ENCODE data around the gene TRIM66.

TRIM66 gene

DNA sequence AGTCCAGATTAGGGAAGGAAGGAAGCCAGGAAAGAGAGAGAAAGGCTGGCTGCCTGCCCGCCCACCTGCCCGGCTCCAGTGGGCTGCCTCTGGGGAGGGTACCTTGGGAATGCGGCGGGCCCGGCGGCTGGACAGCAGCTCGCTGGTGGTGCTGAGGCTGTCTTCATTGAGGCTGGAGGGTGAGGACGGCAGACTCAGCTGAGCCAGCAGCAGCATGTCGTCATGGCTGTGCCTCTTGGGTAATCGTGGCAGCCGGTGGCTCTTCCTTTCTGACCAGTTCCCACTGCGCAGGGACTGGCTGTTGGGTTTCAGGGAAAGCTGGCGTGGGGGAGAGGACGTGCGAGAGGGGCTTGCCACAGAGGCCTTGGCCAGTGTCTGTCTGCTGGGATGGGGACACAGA, 33.0 kb upstream of the TRIM66 start:
- DNase-seq (ENCODE audit: low read depth in 3 of 3, low spot score in 1 of 3): no peak

DNA sequence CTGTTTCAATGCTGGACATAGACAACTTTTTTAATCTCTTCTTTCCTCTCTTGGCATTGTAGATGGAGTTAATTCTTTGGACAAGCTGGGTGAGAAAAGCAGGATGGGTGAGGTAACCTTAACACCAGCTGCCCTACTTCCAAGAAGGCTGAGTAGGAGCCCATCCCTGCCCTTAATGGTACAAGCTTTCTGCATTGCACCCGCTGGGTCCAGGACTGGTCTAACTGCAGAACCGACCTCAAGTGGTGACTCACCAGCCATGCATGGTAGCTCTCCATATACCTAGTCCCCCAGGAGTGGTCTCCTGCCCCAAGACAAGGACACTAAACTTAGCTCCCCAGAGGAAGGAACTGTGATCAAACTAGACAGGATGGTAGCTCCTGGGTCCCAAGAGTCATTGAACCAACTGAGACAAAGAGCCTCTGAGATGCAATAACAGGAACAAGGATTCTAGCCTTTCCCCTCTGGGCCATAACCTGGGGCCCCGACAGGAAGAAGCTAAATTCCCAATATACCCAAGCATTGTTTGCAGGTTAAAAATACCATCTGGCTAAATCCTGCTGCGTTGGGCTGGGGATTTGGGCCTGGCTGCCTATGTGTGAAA, 32.3 kb upstream of the TRIM66 start:
- DNase-seq (ENCODE audit: low read depth in 3 of 3, low spot score in 1 of 3): no peak

DNA sequence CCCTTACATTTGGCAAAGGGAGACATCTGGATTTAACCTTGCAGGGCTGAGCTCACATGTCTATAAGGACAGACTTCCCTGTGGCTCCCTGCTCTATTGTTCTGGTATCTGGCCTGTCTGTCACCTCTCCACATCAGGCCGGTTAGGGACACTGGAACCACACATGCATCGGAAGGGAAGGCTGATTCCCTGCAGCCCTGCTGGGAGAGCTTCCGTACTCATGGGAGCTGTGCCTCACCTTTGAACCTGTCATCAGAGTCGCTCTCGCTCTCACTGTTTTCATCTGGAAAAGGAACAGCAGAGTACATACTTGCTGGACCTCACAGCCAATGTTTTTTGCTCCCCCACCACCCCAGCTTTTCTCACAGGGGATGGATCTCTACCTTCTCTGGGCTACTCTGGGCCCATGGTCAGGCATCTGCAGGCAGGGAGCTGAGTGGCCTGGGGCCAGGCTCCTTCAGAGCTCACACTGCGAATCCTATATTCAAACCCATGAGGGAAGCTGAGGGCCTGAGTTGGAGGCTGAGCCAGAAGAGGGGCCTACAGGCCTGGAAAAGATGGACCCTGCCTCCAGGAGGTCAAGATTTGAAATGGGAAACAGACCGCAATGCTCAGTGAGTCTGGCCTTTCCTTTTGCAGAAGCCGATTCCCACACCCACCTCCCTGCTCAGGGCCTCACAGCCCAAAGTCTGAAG, 31.4 kb upstream of the TRIM66 start:
- no peak for DNase-seq (ENCODE audit: low read depth in 3 of 3, low spot score in 1 of 3)

DNA sequence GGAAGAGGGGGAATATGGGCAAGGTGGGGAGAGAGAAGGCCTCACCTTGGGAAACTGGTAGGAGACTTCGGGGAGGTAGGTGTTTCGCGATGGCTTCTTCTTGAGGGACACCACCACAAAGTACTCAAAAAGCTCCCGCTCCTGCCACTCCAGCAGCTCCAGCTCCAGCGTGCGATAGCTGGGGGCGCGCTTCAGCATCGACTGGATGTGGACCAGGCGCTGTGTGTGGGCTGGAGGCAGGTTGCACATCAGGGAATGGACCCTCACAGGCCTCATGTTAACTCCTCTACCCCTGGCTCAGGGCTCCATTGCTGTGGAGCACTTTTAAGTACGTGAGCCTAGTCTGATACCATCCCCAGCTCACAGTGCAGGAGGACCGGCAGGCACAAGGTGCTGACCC, 30.0 kb upstream of the TRIM66 start:
- no peak for DNase-seq (ENCODE audit: low read depth in 3 of 3, low spot score in 1 of 3)

DNA sequence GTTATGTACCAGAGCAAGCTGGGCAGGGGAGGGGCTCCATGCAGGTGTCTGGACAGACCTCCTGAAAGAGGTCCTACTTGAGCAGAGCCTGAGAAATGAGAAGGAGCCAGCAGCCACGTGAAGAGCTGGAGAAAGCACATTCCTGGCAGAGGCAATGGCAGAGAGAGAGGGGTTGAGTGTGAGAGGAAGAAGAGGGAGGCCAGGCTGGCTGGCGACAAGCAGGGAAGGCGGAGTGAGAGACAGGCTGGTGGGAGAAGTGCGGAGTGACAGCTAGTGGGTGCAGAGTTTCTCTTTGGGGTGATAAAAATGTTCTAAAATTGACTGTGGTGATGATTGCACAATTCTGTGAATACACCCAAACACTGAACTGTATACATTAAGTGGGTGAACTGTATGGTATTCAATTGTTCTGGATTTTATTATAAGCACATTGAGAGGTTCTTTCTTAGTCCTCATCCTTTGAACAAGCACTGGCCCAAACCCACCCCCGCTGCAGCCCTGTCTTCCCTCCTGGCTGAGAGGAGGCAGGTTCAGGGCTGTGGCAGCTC, 29.5 kb upstream of the TRIM66 start:
- no peak for DNase-seq (ENCODE audit: low read depth in 3 of 3, low spot score in 1 of 3)

DNA sequence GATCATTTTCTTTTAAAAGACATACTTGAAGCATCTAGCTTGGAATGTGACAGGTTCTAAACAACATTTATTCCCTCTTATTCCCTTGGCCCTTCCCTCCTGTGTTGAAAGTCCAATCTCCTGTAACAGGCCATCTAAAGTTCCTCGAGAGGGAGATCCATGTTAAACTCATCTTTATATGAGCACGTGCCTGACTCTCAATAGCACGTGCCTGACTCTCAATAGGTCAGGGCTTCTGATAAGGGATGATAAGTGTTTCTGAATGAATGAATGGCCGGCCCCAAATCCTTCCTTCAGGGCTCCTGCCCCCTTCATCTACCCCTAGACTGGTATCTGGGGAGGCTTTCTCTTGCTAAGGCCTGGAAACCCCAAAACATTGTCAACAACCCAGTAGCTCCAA, 27.3 kb upstream of the TRIM66 start:
- DNase-seq (ENCODE audit: low read depth in 3 of 3, low spot score in 1 of 3): no peak

DNA sequence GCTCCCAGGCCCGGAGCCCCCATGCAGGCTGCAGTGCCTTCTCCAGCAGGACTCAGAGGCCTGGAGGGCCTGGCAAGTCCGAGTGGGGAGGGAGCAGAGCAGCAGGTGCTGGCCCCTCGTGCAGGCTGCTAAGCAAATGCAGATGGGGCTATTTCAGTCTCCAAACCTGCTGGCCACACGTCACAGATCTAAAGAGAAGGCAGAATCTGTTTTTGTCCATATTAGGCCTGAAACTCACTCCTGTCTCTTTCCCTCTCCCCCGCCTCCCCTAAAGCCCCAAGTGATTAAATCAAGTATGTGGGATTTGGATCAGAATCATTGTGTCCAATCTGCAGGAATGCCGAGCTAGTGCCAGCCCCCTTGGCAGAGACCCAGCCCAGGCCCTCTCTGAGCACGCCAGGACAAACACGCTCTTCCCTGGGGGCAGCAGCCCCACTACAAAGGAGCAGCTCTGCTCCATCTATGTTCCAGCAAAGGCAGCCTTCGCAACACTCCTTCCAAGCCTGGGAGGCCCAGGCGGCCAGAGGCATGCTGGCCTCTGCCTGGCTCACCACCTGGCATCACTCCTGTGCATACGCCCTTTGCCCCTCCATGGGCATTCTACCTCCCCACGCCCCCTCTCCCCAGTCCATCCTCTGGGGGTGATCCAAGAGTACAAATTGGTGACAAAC, 26.7 kb upstream of the TRIM66 start:
- DNase-seq (ENCODE audit: low read depth in 3 of 3, low spot score in 1 of 3): no peak

DNA sequence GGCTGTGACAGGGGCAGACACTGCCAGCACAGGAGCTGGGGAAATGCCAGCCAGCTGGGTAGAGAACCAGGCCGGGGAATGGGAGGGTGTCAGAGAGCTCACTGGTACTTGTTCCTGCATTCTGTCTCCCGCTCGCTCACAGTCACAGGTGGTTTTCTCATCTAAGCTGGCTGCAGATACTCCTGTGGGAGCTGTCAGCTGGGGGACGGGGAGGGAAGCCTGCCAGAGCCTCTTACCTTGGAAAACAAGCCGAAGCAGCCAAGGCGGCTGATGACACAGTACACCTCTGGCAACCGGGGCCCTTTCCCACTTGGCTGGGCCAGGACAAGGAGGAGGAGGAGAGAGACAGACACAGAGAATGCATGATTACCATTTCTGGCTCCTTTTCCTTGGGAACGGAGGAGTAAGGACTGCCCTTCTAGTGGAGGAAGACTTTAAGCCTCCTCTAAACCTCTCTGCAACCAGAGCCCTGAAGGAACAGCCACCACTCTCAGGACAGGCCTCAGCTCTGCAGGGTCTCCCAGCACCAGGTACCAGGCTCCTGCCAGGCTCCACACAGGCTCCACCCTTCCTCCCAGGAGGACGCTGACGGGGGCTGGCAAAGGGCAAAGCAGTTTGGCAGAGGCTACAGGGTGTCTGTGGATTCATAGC, 25.2 kb upstream of the TRIM66 start:
- DNase-seq (ENCODE audit: low read depth in 3 of 3, low spot score in 1 of 3): no peak

DNA sequence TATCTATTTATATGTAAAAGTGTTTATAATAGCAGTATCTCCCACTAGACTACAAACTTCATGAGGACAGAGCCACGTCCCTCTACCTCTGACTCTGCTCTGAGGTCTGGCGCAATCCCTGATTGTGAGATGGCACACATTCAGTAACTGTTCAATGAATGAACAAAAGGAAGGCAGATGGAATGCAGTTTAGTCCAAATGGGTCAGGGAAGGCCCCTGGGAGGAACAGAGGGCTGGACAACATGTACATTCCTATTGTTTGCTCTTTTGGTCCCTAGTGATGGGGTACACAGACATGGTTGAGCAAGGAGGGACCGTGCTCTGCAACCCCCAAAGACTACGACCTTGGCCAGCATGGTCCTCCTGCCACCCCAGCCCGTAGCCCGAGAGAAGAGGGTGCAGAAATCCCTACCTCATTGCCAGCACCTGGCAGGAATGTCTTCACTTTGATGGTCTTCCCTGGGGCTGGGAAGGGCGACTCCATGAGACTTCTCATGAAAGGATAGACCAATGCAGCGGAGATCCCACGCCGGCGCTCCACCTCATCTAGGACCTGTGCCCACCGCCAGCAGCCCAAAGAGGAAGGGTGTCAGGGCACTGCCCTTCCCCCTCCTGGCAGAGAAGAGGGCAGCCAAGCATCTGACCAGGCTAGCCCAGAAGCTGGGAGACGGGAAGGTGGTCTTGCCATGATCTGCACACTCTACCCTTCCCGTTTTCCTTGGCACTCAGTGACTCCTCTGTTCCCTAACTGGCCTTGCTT, 24.4 kb upstream of the TRIM66 start:
- no peak for DNase-seq (ENCODE audit: low read depth in 3 of 3, low spot score in 1 of 3)

DNA sequence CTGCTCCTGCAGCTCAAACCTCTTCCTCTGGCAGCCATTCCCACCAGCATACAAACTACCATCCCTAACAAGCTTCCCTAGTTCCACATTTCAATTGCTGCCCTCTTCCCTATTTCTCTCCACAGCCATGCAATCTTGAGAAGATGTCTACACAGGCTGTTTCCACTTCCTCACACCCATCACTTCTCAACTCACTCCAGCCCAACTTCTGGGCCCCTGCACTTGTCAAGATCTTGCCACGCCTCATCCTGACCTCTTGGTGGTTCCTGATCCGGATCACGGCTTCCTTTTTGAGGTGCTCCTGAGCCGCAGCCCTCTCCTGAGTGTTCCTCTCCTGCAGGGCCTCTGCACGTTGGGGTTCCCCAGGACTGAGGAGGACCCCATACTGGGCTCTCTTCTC, 22.7 kb upstream of the TRIM66 start:
- DNase-seq (ENCODE audit: low read depth in 3 of 3, low spot score in 1 of 3): no peak

DNA sequence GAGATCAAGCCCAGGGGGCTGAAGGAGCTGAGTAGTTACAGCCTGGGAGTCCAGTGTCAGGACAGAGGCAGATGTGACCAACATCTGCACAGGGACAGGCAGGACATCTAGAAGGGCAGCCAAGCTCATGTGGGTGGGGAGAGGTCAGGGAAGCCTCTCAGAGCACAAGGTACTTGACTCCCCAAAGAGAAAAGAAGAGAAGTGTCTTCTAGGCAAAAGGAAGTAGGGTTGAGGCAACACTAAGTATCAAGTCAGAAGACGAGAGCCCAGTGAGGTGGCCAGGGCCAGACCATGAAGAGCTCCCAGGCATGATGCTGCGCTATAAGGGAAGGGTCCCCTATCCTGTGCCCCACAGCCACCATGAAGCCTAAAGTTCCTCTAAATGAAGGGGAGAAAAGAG, 21.7 kb upstream of the TRIM66 start:
- DNase-seq (ENCODE audit: low read depth in 3 of 3, low spot score in 1 of 3): no peak

DNA sequence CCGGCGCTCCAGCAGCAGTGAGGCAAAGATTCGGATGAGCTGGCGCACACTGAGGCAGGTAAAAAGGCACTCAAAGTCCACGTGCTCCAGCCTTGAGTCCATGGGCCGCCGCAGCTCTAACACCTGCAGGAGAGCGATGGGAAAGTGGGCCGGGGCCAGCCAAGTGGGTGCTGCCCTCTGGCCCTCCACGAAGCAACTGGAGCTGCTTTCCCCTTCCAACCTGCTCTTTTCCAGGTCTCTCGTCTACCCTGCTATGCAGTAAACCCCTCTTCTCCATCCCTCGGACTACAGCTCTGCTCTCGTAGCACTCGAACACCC, 20.1 kb upstream of the TRIM66 start:
- no peak for DNase-seq (ENCODE audit: low read depth in 3 of 3, low spot score in 1 of 3)

DNA sequence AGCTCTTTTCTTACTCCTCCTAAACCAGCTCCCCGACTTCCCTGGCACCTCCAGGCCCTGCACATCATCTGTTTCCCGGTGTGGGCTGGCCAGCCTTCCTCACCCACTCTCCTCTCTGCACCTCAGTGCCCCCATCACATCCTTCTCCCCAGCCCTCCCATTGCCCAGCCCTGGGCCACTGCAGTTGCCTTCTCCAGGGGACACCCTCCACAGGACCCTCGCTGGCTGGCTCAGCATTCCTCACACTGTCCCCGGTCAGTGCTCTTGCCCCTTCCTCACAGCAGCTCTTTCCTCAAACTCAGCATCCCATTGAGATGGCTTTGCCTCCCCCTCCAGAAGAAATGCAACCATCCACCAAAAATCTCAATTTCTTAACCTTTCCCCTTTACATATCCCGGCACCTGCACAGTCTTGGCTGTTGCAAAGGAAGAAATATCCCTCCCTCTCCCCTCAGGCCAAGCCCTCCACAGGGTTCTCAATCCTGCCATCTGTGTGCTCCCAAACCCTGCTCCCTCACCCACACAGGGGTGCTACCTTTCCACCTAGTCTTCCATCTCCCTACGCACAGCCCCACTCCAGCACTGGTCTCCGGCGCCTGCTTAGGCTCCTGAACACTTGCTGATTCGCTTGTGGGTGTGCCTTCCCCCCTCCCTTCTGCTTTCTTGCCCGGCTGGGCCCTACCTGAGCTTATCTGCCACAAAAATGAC, 19.6 kb upstream of the TRIM66 start:
- DNase-seq (ENCODE audit: low read depth in 3 of 3, low spot score in 1 of 3): no peak

DNA sequence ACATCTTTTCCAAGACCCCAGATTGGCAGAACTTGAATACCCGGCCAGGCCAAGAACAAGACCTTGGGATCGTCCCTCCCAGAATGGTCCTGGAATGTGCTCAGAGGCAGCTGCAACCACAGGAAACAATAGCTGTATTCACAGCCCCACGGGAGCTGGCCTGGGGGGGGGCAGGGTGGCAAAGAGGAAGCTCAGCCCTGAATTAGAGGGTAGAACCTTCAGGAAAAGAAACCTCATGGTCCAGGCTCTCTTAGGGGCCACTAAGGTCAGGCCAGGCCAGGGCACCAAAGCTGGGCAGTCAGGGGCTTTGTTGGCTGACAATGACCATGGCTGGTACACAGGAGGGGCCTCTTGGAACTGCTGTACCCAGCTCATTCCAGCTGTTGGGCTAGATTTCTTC, 17.4 kb upstream of the TRIM66 start:
- no peak for DNase-seq (ENCODE audit: low read depth in 3 of 3, low spot score in 1 of 3)

DNA sequence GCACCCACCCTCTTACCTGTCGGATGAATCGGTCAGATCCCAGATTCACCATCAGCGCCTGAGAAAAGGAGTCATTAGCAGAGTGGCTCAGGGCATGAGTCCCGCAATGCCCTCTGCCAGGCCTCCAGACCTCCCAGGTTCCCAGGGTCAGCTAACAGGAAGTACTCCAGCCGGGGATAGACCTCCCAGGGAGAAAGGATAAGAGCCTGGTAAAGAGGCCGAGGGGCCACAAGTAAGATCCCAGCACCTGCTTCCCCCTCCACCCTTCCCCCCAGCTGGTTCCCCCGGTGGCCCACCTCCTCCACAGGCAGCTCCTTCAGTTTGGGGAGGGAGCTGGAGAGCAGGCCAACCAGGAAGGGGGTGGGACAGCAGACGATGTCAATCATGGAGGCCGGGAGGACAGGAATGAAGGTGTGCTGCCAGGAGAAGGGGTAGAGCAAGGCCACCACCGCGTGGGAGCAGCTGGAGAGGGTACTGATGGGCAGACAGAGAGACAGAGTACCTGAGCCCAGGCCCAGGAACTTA, 16.5 kb upstream of the TRIM66 start:
- no peak for DNase-seq (ENCODE audit: low read depth in 3 of 3, low spot score in 1 of 3)

DNA sequence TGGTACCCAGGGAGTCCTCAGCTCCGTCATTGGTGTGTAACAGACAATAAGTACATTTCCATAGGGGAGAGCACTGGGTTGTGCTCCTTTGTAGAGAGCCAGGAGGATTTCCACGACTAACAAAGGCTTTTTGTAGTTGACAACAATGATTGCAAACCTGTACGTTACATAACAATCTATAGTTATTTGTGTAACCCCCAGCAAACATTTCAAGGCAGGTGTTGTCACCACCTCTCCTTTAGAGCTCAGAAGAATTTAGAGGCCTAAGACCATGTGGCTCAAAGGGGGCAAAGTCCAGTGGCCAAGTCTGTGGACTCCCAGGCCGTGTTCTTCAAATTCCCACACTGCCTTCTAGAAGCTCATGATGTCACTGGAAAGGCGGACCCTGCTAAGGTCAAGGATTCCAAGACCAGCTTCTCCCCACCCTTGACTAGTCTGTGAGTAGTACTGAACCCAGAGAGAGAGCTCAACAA, 15.9 kb upstream of the TRIM66 start:
- DNase-seq (ENCODE audit: low read depth in 3 of 3, low spot score in 1 of 3): no peak

DNA sequence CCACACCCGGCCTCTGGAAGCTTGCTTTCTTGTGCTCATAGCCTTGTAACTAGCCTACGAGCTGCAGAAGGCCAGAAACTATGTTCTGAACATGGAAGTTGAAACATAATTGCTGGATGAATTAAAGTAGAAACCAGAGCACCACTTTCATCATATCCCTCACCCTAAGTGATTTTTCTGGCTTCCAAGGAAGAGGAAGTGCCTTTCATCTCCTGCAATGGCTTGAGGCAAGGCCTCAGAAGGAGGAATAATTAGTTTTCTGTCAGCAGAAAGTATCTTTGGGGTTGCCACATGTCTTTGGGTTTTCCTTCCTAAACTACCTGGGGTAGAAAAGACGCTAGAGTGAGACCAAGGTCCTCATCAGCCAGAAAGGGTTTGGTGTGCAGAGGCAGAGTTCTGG, 14.6 kb upstream of the TRIM66 start:
- DNase-seq (ENCODE audit: low read depth in 3 of 3, low spot score in 1 of 3): no peak

DNA sequence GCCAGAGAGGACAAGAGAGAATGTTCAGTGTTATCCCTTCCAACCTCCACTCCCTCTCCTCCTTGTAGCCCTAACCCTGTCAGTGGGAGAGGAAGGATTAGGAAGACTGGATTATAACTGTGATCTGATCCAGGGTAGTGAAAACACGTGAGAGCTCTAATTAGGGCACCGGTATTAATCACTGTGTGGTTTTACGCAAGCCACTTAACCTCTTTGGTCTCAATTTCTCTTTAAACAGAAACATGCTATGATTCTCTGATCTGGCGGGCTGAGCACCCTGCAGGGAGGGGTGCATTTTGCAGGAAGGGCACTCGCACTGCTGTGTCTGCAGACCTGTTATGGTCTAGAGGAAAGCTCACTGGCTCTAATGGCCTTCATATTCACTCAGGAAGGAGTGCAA, 11.7 kb upstream of the TRIM66 start:
- no peak for DNase-seq (ENCODE audit: low read depth in 3 of 3, low spot score in 1 of 3)

DNA sequence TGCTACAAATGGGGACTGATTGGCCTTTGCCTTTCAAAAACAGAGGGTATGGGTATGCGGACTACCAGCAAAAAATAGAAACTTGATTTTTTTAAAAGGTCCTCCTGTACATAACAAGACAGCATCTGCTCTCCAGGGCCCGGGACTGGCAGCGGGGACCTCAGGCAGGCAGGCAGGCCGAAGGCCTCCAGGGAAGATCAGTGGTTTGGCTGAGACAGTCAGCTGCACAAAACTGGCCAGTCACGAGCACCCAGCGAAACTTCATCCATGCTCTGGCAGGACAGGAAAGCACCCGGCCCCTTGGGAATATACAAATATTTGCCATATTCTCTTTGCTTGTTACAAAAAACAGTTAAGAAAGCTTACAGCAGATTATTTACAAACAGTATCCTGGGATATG, 11.1 kb upstream of the TRIM66 start:
- no peak for DNase-seq (ENCODE audit: low read depth in 3 of 3, low spot score in 1 of 3)

DNA sequence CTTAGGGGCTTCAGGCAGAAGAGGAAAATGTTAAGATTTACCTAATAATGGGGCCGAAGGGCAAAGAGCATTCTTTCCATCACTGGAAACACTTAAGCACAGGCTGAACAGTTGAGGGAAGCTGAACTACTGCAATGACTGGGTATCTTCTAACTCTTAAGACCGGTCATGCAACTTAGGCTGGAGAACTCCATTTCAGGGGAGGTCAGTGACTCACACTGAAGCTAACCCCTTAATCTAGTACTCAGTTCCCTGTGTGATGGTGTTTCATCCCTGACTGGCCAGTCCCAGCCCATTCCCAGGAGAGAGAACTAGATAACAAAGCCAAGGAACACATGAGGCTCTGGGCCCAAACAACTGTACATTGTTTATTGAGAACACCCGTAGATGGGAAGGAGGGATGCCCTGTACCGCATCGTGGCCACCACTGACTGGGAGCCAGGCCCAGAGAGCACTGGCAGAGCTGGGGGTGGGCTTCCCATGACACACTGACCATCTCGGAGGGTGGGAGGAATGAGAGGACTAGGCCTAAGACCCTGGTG, 10.6 kb upstream of the TRIM66 start:
- DNase-seq (ENCODE audit: low read depth in 3 of 3, low spot score in 1 of 3): no peak

All from stimulated activated CD4-positive, alpha-beta T cell treated with anti-CD3 and anti-CD28 coated beads, TNF-alpha, amount 100 ng/mL, for 1 hour (primary cell).